Activated CD8-positive, alpha-beta T cell treated with anti-CD3 and anti-CD28 coated beads for 36 hours (primary cell): ENCODE measurements around the gene SLC27A3. TPM values are rescaled to one million over a fixed set of nuclear protein-coding genes. Genes with fewer than 3 reads are reported as not detected.

Experiments
- ATAC-seq: fragments of 200-7000 bp; cut with Tn5 transposase; one replicate; pipeline ENCODE4 v1.10.0; 2021; ENCODE audit warnings: mild to moderate bottlenecking, moderate library complexity
- CTCF ChIA-PET: fragments of 350-600 bp; sonication (Branson Sonifier 250); formaldehyde crosslinking; loops from one replicate; lab custom pipeline; 2021; ENCODE audit warnings: antibody characterized with exemption; lab: Charles Lee
- POLR2A ChIA-PET: fragments of 350-600 bp; sonication (Branson Sonifier 250); formaldehyde crosslinking; loops from one replicate; lab custom pipeline; 2021; ENCODE audit warnings: antibody characterized with exemption; lab: Charles Lee
- DNase-seq: peaks from one replicate; pipeline ENCODE4 v3.0.0-alpha.2; 2020
- H3K27ac Mint-ChIP-seq: one replicate; pipeline ENCODE4 v1.8.0; 2021; ENCODE audit warnings: mild to moderate bottlenecking, mixed read lengths
- H3K27me3 Mint-ChIP-seq: one replicate; pipeline ENCODE4 v1.8.0; 2021; ENCODE audit warnings: mixed read lengths
- H3K36me3 Mint-ChIP-seq: one replicate; pipeline ENCODE4 v1.8.0; 2021; ENCODE audit warnings: low read depth, mixed read lengths
- H3K4me1 Mint-ChIP-seq: one replicate; pipeline ENCODE4 v1.8.0; 2021; ENCODE audit warnings: low read depth, mixed read lengths
- H3K4me3 Mint-ChIP-seq: one replicate; pipeline ENCODE4 v1.8.0; 2021; ENCODE audit warnings: mild to moderate bottlenecking, moderate library complexity, mixed read lengths
- H3K9me3 Mint-ChIP-seq: one replicate; pipeline ENCODE4 v1.8.0; 2021; ENCODE audit warnings: mixed read lengths
- CTCF ChIP-seq: fragments of 200-600 bp; IDR thresholded peaks from one replicate; pipeline ENCODE4 v1.8.0; 2022; ENCODE audit warnings: antibody characterized with exemption, mild to moderate bottlenecking
- intact Hi-C: fragments of 100-400 bp; cut with micrococcal nuclease; formaldehyde crosslinking; loops from one replicate; pipeline ENCODE4 v1.10.0; 2022
- total RNA-seq, 2 experiments: library from RNA; stranded (reverse); gene quantifications; one replicate each; pipeline ENCODE4 v1.2.3, GENCODE V29; 2021

The SLC27A3 gene
- total RNA-seq, 2 experiments from 2014 or later, result 7.2 to 10.0 TPM

GRCh38 chr1:153733970-153734369, 41.2 kb upstream of the SLC27A3 start:
- DNase-seq (no peak), ATAC-seq (no peak)
- ChIA-PET POLR2A (interaction anchor here (1.5 kb wide), 1 partner anchor 18 kb away, joined by 3 read pairs; no protein-coding TSS in a partner anchor), CTCF (interaction anchor here (2.0 to 2.8 kb wide), 2 partner anchors 9 to 14 kb away, joined by 6 to 16 read pairs; no protein-coding TSS in a partner anchor)
- no peaks in the 10 kb centered on the region for H3K27me3 Mint-ChIP-seq
- H3K4me3 Mint-ChIP-seq, result no peak overlapping the region
- intact Hi-C loops, result no loop called here
- no peak for TF ChIP-seq CTCF
- H3K36me3 Mint-ChIP-seq, result peaks cover 15% of the 10 kb centered on the region
- H3K9me3 Mint-ChIP-seq, result no peaks in the 10 kb centered on the region
- H3K4me1 Mint-ChIP-seq, result peaks cover 29% of the 10 kb centered on the region
- no peak overlapping the region for H3K27ac Mint-ChIP-seq

- Mint-ChIP-seq H3K9me3 (no peaks in the 10 kb centered on the region), H3K36me3 (peaks cover 15% of the 10 kb centered on the region), H3K27me3 (no peaks in the 10 kb centered on the region), H3K4me3 (no peak overlapping the region), H3K4me1 (peaks cover 23% of the 10 kb centered on the region), H3K27ac (no peak overlapping the region)
- ATAC-seq (no peak), DNase-seq (no peak)
- TF ChIP-seq CTCF, result no peak
- ChIA-PET POLR2A (interaction anchor here (0.7 to 1.5 kb wide), 2 partner anchors 18 to 64 kb away, joined by 3 read pairs; no protein-coding TSS in a partner anchor), CTCF (interaction anchor here (0.6 to 2.8 kb wide), 3 partner anchors 9 to 14 kb away, joined by 3 to 16 read pairs (median 6); no protein-coding TSS in a partner anchor)
- intact Hi-C loops, result no loop called here
These were observed 40.7 kb upstream of the SLC27A3 start for GRCh38 chr1:153734396-153735089.

- peaks cover 15% of the 10 kb centered on the region for H3K36me3 Mint-ChIP-seq
- no peak for DNase-seq
- ATAC-seq, result no peak
- H3K9me3 Mint-ChIP-seq, result no peaks in the 10 kb centered on the region
- H3K27ac Mint-ChIP-seq, result no peak overlapping the region
- CTCF ChIA-PET, result interaction anchor here (0.6 to 2.8 kb wide), 2 partner anchors 13 to 15 kb away, joined by 3 to 16 read pairs; no protein-coding TSS in a partner anchor
- H3K4me1 Mint-ChIP-seq, result peaks cover 18% of the 10 kb centered on the region
- no peaks in the 10 kb centered on the region for H3K27me3 Mint-ChIP-seq
- H3K4me3 Mint-ChIP-seq, result no peak overlapping the region
- intact Hi-C loops, result no loop called here
- TF ChIP-seq CTCF, result no peak
- POLR2A ChIA-PET, result interaction anchor here (0.7 kb wide), 1 partner anchor 65 kb away, joined by 3 read pairs; no protein-coding TSS in a partner anchor
These were observed 40.2 kb upstream of the SLC27A3 start for GRCh38 chr1:153735090-153735420.

- ATAC-seq (no peak), DNase-seq (no peak)
- CTCF ChIA-PET, result interaction anchor here (1.0 to 1.2 kb wide), 2 partner anchors 11 to 247 kb away, joined by 3 to 4 read pairs; no protein-coding TSS in a partner anchor
These were observed 33.2 kb upstream of the SLC27A3 start for GRCh38 chr1:153741986-153742385.

More at GRCh38 chr1:153741986-153742385, 33.2 kb upstream of the SLC27A3 start:
- no peak overlapping the region for H3K4me3 Mint-ChIP-seq
- intact Hi-C loops, result no loop called here
- H3K36me3 Mint-ChIP-seq, result peaks cover 27% of the 10 kb centered on the region
- no peaks in the 10 kb centered on the region for H3K27me3 Mint-ChIP-seq
- POLR2A ChIA-PET, result interaction anchor here (1.0 kb wide), 1 partner anchor 108 kb away, joined by 4 read pairs; no protein-coding TSS in a partner anchor
- H3K27ac Mint-ChIP-seq, result peak overlapping the region; percentile 8
- no peak for TF ChIP-seq CTCF
- no peaks in the 10 kb centered on the region for H3K9me3 Mint-ChIP-seq
- peaks cover 21% of the 10 kb centered on the region for H3K4me1 Mint-ChIP-seq
